HG03571 (cell line): ENCODE measurements around the gene TM4SF1.

ENCODE experiments used
- ATAC-seq: cut with Tn5 transposase; IDR thresholded peaks from one replicate; pipeline ENCODE4 v1.9.1; 2021; ENCODE audit not compliant: unreplicated experiment

The TM4SF1 gene

DNA sequence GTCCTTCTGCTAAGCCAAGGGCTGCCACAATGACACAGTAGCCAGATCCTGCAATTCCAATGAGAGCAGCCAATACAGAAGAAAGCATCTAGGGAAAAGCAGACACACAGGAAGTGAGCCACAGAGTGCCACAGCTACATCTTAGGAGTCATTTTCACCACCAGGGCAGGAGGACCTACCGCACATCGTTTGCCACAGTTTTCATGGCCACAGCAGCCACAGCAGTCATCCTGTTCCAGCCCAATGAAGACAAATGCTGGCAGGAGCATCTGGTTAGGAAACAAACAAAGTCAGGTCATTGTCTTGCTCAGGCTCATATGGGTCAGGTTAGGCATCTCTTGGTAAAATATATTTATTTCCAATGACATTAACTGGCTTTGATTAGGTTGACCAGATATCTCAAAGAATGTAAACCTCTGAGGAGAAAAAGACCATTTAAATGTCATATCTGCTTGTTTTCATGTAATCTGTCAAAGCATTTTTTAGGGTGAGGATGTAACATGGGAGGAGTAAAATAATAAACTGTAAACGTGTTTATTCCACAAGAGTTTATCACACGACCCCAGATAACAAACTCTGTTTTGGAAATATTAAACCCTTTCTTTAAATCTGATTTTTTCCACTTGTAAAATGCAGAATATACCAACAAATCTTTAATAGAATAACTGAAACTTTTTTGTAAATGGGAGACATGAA lies 1.8 kb downstream of the TM4SF1 start:
- no peak for ATAC-seq

DNA sequence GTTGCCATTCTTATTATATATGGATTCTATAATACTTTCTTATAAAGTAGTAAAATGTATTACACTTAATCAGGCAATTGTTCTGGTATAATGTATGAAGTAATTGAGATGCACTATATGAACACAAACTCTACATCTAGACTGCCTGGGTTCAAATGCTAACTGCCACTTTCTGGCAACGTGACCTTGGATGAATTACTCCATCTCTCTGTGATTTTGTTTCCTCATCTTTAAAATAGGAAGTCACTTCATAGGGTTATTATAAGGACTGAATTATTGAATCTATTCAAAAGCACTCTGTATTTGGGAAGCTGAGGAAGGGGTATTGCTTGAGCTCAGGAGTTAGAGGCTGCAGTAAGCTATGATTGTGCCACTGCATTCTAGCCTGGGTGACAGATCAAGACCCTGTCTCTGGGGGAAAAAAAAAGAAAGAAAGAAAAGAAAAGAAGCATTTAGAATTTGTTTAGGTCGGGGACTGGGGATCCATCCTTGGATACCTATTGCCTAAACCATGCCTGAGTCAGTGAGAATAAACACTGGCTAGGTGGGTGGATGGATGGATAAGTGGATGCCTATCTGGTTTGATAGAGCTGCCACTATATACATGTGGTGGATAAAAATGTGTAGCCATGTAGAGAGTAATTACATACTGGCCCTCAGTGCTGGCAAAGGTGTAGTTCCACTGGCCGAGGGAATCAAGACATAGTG lies 2.5 kb downstream of the TM4SF1 start:
- ATAC-seq: no peak

DNA sequence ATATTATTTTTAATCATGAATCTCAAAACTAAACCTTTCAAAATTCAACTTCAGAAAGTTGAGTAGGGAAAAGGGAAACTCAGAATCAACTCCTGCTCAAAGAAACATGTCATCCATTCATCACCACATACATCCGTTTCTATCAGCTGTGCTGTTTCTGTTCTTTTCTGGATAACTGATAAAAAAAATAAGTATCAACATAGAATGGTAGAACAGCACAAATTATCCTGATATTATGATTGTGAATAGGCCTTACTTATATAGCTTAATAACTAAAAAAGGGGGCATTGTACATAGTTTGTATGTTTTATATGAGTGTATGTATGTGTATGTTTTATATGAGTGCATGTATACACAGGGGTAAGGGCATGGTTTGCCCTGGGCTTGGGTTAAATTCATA lies 3.1 kb downstream of the TM4SF1 start:
- no peak for ATAC-seq

DNA sequence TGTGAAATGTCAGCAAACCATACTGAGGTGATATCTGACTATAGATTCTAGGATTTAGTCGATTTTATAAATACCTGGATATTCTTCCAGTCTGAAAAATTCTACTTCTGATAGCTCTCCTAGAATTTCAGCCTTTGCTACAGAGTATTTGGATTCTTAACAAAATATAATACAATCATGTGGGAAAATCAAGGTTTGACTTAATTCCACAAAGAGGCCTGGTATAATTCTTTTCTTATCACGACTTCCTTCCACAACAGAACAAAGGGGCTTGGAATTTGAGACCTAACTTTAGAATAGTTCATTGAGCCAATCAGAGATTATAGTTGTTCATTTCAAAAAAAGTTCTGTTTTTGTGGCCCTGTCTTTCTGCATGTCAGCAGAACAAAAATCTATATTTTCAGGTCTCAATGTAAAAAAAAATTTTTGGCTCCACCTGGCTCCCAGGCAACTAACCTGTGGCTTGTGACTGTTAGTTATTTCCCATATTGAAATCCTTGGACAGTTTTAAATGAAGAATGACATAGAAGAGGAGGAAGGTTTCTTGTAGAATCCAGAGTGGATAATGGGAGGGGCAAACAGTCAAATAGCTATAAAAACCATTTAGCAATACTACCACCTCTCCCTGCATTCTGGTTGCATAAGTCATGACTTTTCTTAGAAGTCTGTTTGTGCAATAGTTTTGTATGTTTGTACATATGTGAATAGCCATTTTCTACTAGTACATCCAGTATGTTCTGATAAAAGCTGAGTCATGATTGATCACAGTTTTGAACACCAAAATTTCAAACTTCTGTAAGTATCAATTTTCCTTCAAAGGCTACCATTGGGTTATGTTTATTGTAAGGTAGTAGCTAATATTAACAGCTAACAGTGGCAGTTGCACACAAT lies 4.0 kb downstream of the TM4SF1 start:
- ATAC-seq: no peak

DNA sequence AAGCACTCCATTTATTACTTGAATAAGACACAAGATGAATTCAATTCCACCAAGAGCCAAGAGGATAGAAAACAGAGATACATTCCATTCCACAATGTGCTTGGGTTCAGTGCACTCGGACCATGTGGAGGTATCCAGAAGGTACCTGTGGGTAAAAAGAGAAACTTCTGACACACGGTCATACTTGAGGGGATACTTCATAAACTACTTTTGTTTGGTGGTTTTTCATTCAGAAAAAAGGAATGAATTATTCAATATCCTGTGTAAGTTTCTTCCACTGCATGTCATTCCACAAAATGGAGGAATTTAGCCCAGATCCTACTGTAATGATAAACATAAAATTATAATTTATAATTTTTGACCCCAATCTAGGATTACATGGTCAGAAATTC lies 5.7 kb downstream of the TM4SF1 start:
- ATAC-seq: no peak

DNA sequence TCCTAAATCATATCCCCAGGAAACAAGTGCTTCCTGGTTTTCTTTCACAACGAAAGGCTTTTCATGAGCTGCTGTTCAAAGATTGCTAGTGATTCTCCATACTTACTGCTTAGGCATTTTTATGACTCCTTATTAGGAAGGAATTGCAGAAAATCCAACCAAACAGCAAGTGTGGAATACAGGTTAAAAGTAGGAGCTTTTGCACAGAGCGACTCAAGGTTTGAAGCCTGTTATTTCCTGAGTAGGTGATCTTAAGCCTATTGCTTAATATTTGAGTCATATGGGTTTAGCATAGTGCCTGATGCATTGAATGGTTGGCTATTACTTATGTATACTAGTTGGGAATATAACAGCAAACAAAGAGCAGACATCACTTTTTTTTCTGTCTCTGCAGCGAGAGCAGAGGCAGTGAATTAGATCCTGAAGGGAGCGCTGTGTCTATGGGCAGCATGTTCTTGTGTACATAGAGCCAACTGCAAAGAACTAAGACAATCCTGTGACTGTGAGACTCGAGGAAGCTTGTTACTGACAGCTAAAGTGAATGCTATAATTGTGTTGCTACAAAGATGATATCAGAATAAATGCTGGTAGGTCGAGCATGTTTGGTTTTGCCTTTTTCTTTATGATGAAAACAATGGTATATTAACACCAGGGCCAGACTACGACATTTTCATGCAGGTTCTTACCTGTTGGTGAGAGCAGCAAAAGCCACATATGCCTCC lies 6.3 kb downstream of the TM4SF1 start:
- ATAC-seq: no peak

DNA sequence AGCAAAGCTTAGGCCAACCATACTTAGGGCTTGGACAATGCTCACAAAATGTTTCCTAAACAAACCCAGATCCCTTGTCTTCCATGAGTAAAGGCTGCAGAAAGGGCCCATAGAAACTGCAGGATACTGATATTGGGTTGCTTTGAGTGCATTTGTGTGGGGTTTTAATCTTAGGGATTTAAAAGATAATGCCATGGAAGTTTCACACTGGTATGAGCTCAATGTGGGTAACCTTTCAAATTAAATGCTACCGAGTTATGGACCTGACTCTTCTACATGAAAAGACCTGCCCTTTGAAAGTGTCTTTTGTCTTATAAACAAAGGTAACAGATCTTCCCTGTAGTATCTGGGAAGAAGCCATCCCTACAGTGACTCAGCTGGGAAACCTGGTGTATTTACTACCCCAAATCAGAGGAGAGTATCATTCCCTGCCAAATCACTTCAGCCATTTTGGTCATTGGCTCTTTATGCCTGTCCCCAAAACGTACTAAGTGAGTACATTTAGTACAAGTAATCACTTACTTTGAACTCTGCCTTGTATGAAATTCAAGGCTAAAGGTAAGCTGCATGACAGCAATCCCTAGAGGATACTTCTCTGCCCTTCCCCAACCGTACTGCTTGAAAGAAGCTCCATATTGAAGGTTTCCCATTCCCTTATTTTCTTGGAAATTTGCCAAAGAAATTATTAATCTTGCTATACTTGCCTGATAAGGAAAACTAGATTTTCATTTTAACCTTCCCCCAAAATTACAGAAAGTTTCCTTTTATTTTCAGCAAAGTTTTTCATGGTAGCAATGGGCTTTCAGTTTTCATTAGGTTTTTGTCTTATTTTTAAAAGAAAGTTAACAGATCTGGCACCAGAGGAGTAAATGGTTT lies 7.2 kb downstream of the TM4SF1 start:
- no peak for ATAC-seq

DNA sequence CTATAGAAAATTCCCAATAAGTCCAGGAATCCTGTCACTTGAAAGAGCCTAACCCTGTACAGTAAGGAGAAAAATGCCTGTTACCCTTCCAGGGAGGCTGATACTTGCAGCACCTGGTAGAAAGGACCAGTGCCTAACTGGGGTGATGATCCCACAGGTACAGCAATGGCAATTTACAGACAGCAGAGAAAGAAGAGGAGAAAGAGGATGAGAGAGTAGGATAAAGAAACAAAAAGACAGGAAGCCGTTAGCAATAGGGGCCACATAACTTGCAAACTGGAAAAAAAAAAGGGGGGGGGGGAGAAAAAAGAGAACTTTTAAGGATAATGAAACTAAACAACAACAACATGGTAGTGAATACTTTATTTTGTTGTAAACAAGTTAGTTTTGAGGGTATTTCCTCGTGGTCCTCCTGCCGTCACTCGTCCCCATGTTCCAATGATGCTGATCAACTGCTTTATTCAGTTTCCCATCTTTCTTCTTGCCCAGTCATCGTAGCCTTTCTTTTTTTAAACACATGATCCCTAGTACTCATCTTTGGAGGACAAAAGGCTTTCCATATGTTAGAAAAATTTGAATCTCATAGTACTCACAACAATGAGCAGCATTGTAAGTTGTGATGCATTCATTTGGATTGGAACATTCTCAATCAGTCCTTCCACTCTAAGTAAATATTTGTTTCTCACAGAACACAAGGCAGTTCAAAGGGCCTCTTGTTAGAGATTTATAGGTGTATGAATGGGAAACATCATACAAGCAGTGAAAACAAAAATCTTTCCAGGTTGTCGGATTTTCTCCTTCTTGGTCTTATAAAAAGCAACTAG lies 8.6 kb downstream of the TM4SF1 start:
- no peak for ATAC-seq

DNA sequence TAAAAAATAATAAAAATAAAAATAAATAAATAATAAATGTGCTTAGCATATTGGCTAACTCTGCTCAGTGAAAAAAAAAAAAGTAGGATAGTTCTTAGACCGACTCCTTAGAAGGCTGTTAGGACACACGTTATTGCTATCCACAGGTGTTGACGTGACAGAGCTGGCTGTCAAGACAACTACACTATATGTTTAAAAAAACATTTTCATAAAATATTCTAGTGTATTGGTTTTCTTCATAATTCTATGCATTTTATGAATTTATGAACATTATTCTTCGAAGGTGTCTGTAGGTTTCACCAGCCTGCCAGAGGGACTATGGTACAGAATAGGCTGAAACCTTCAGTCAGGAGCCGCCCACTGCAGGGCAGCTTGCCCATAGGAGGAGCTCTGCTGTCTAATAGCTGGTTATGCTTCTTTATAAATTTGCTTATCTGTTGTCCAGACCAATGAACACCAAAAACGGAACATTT lies 9.2 kb downstream of the TM4SF1 start:
- ATAC-seq: no peak

DNA sequence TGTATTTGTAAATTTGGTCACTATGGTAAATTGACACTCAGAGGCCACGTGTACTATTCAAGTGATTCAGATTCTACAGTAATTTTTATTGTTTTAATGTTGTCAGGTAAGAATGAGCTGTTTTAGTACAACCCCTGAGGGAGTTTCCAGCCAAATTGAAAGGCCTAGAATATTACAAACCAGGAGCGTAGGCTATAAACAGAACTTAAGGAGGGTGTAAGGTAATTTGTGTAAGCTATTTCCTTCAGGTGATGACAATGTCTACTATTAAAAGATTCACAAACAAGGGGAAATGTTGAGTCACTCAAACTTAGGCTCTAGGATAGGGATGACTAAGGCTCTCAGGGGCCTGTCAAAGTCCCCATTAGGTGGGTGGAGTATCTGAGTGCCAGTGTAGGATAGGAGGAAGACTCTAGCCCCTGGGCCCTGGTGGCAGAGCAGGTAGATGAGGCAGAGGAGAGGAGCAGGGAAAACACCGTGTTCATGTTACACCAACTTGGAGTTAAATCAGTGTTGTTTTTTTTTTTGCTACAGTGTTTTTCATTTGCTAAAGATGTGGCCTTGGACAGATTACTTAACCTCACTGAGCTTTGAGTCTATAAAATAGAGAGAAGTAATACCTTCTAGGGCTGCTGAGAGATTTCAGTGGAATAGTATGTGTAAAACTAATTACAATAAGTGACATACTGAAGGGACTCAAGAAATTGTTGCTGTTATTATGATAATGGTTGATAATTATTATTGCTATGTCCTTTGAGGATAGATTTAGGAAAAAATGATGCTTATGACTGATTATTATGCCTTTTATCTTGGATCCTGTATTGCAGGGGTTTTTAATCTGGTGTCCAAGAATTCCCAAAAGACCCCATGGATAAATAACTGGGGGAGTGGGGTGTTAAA lies 10.3 kb downstream of the TM4SF1 start:
- no peak for ATAC-seq

DNA sequence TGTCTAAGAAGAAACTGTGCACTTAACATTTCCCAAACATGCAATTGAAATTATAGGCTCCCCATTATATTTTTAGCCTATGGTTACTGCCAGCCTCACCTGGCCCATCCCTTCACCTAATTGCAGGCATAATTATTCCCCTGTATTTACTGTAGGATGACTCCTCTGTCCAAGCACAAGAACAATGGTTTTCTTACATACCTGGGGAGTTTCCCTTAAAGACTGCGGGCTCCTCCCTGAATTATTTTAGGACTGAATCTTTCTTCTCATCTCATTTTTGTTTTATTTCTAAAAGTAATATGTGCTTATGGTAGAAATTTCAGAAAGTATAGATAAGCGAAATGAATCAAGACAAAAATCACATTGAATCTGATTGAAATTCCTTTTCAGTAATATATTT lies 11.4 kb downstream of the TM4SF1 start:
- no peak for ATAC-seq

DNA sequence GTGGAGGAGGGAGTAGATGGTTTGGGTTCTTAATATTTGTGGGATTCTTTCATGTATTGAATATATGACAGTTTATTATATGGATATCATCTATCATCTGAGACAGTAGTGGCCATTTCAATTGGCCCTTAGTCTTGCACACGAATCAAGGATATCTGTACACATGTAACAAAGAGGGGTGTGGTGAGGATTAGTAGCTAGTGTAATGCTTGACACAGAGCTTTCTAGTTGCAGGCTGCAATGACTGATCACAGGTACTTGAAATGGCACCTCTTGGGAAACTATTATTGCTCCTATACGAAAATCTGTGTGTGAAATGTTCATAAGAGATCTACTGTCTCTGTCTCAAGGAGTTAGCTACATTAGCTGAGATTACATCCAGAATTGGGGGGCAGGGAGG lies 12.8 kb downstream of the TM4SF1 start:
- no peak for ATAC-seq

DNA sequence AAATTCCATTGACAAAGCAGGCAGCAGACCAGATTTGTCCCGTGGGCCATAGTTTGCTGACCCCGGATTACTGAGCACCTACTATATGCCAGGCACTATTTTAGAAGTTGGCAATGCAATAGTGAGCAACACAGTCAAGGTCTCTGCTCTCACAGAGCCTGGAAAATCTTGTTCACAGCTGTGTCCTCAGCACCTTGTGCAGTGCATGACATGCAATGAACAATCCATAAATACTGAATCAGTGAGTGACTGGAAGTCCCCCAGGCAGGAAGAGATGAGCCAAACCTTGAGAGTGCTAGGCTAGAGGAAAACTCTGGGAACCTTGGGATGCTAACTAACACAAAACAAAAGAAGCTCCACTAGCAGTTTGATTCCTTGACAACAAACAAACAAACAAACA lies 14.4 kb downstream of the TM4SF1 start:
- no peak for ATAC-seq

DNA sequence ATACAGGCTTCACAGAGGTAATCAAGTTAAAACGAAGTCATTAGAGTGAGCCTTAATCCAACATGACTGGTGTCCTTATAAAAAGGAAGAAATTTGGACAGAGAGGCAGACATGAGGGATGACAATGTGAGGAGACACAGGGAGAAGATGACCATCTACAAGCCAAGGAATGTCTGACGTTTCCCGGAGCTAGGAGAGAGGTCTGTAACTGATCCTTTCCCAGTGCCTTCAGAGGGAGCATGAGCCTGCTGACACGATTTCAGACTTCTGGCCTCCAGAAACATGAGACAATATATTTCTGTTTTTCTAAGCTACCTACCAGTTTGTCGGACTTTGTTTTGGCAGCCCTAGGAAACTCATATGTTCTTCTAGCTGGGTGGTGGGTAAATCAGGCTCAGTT lies 15.1 kb downstream of the TM4SF1 start:
- no peak for ATAC-seq

DNA sequence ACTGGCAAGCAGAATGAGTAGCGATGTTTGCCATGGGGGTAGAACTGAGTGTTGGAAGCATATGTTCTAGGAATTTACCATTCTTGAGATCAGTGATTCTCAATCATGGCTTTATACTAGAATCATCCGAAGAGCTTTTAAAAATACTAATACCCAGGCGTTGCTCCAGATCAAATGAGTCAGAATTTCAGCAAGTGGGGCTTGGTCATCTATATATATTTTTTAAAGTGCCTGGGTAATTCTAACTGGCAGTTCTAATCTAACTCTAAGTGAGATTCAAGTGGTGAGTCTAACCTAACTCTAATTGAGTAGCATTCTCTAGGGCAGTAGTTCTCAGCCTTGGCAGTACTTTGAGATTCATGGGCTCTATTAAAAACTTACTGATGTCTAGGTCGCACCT lies 20.8 kb downstream of the TM4SF1 start:
- no peak for ATAC-seq

DNA sequence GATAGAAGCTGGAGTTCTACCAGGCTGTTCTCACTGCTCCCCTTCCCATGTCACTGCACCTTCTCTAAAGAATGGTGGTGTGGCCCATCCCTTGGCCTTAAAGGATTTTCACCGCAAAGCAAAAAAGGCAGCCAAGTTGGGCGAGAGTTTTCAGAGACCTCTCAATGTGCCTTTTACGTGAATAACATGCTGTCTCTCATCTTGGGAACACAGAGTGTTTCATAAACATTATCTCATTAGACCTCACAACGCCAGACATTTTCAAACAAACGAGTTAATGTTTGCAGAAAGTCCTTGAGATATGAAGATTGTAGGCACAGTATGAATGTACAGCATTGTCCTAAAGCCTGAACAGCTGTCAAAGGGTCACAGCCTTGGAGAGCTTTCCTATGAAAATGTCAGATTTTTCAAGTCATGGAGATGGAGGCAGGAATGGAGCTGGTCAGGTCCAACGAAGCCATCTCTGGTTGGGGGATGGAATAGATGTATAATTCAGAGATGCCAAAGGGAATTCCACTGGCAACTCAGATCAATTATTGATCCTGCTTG lies 21.3 kb downstream of the TM4SF1 start:
- ATAC-seq: no peak

DNA sequence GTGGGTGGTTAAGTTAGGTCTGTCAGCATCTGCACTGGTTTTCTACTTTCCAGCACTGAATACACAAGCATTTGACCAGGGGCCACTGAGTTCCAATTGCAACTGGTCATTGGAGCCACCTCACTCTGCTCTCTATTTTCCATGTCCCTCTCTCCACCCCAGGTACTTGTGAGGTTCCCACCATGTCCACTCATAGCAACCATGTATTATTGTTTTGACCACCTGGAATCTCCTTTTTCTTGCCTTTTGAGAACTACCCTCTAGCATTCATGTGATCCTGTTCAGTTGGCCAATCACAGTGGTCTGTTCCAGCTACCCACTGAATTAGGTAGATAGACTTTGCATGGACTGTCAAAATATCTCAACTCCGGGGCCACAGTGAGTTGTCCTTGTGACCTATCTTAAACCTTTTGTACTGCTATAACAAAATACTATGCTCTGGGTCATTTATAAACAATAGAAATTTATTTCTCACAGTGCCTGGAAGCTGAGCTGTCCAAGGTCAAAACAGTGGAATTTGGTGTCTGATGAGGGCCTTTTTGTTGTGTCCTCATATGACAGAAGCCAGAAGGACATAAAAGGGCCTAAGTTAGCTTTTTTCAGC lies 23.8 kb downstream of the TM4SF1 start:
- no peak for ATAC-seq

DNA sequence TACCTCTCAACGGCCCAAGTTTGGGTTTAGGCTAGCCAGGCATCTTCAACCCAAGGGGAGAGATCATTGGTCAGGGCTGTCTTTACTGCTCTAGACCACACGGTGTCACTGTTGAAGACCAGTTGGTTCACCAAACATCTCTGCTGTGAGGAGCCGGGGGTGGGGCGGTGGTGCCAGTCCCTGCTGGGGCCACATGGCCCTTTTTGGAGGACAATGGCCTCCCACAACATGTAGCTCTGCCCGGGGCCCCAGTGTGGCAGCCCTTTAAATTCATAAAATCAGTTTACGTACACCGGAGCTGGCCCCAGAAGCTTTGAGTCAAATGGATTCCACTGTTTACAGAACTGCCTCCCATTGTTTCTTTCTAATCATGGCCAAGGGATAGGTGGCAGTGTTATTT lies 24.9 kb downstream of the TM4SF1 start:
- peak; percentile 80 for ATAC-seq
